GM12872 (cell line): Measurements from ENCODE around the gene MORC2.

Experiments
- CTCF ChIP-seq: IDR thresholded peaks from 3 replicates; pipeline ENCODE4 v1.5.1; 2011; ENCODE audit warnings: low read depth, mild to moderate bottlenecking, low read length, moderate library complexity; ENCODE audit not compliant: insufficient read depth

MORC2 gene

DNA sequence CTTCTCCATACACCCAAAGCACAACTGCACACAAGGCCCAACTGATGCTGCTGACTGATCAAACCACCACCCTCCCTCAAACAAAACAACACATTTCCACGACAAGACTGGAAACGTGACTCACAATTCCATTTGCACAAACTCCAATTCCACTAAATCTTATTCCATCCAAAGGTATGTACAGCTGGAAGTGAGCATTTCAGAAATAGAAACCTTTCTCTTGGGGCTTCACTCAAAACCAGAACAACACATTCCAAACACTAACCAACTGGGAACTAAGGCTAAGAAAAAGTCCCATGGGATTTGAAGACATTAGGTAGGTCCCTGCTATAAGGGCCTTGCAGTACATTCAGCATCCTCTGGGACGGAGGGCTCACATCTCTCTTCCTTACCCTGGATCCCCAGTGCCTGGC lies 19.6 kb downstream of the MORC2 start:
- TF ChIP-seq CTCF, result no peak

DNA sequence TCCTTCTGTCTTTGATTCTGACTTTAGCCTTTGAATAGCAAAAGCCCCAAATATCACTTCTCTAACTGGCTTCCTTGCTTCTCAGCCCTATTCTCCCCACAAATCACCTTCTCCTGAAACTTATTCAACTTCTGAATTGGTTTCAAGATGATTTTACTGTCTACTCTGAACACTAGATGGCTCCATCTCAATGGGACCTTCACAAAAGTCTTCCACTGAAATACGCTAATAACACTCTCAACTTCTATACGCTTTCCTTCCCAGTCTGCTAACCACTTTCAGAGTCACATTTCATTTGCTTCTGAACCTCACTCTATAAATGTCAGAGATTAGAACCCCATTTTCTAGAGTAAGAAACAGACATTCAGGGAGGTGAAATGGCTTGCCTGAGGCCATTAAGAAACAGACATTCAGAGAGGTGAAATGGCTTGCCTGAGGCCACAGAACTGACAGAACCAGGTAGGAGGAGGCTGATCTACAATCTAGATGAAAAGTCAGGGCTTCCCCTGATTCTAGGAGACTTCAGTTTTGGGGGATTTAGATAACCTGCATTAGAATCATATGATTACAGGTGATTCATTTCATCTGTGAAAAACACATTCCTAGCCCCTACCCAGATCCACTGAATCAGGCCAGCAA lies 20.6 kb downstream of the MORC2 start:
- TF ChIP-seq CTCF, result peak; percentile 46; the same call in 2 of the 3 replicates

- TF ChIP-seq CTCF, result no peak
Observed at GRCh38 chr22:30947173-30947815, 21.3 kb downstream of the MORC2 start.

DNA sequence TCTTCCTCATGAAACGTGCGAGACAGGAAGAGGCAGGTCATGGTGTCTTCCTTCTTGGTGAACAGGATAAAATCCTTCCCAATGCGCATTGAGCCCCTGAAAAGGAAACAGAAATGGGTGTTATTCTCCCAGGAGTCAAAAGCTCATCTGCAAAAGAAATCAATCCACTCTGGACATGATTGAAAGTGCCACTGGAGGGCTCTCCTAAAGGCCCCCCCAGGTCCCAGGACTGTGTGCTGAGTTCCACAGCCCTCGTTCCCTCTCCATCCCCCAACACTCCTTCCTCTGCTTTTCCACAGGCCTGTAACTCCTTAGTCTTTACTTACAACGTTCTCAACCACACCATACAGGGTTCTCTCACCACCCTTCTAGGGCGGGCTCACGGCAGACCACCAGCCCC lies 22.2 kb downstream of the MORC2 start:
- no peak for TF ChIP-seq CTCF

DNA sequence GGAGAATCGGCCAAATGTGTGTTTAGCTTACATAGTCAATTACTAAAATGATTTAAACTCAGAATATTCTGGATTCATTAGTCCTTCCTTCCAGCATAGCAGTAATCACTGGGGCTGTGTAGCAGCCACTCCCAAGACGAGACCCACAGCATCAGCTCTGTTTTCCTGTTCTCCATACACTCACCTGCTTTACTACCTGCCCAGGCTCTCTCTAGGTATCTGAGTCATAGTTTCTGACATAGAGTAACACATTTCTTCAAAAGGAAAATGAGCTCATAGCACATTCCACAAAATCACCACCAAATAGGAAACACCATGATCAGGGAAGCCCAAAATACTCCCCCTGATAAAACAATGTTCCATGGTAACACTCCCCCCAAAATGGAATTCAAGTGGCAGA lies 22.9 kb downstream of the MORC2 start:
- no peak for TF ChIP-seq CTCF

GRCh38 chr22:30944986-30945385 lies 23.6 kb downstream of the MORC2 start:
- TF ChIP-seq CTCF, result no peak

DNA sequence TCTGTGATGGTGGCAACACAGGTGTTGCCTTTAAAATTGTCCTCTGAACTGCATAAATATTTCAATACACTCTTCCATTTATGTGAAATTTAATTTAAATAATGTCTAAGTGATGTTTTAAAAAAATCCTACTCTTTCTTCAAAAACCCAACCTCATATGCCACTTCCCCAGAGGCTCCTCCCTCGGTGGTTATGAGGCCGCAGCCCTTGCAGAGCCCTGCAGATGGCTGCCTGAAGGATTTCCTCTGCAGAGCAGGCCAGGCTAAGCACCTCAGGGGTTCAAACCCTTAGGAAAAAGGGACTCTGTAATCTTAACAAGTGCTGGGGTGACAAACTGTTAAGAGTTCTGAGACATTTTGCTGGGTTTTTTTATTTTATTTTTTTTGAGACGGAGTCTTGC lies 25.2 kb downstream of the MORC2 start:
- no peak for TF ChIP-seq CTCF
